Measurements from ENCODE around the gene TMSB4X.
"Not testable (repeated sequence)": the region's sequence is repeated elsewhere in the genome, so short reads cannot be mapped to it uniquely, and the experiment has no call there.

TMSB4X gene

GRCh38 chrX:12974796-12975669, at the start of gene TMSB4X:
Gene TMSB4X, plus strand, starts transcription at chrX:12975110.
- in situ Hi-C loops (cut with MboI; ENCODE audit: low pct_unique_long_range_greater_than_20kb, low sequenced_read_pairs, unreplicated experiment) = loop anchor here (25.0 kb wide), 1 partner anchor 712 kb away; the partner anchor contains the start of gene RAB9A
- peak; percentile 74 for DNase-seq (ENCODE audit: low spot score)

GRCh38 chrX:12929701-12930100, 45.2 kb upstream of the TMSB4X start:
- TF ChIP-seq CTCF (IDR thresholded peaks at IDR 0.05; ENCODE audit: extremely low read depth, insufficient read depth, missing control alignments) = no peak
- DNase-seq (ENCODE audit: low spot score) = no peak
- in situ Hi-C loops (cut with MboI; ENCODE audit: low pct_unique_long_range_greater_than_20kb, low sequenced_read_pairs, unreplicated experiment) = no loop called here

More at GRCh38 chrX:12974796-12975669, at the start of gene TMSB4X:
- no peak for TF ChIP-seq CTCF (IDR thresholded peaks at IDR 0.05; ENCODE audit: extremely low read depth, insufficient read depth, missing control alignments)

- in situ Hi-C loops (cut with MboI; ENCODE audit: low pct_unique_long_range_greater_than_20kb, low sequenced_read_pairs, unreplicated experiment) = no loop called here
- DNase-seq (ENCODE audit: low spot score) = no peak
- TF ChIP-seq CTCF (IDR thresholded peaks at IDR 0.05; ENCODE audit: extremely low read depth, insufficient read depth, missing control alignments) = no peak
These were observed 44.8 kb upstream of the TMSB4X start for GRCh38 chrX:12930150-12930549.

- no peak for DNase-seq (ENCODE audit: low spot score)
- in situ Hi-C loops (cut with MboI; ENCODE audit: low pct_unique_long_range_greater_than_20kb, low sequenced_read_pairs, unreplicated experiment) = no loop called here
- no peak for TF ChIP-seq CTCF (IDR thresholded peaks at IDR 0.05; ENCODE audit: extremely low read depth, insufficient read depth, missing control alignments)
These were observed 42.7 kb upstream of the TMSB4X start for GRCh38 chrX:12932244-12932643.

GRCh38 chrX:12934850-12935249, 40.1 kb upstream of the TMSB4X start:
- TF ChIP-seq CTCF (IDR thresholded peaks at IDR 0.05; ENCODE audit: extremely low read depth, insufficient read depth, missing control alignments) = no peak
- no peak for DNase-seq (ENCODE audit: low spot score)
- in situ Hi-C loops (cut with MboI; ENCODE audit: low pct_unique_long_range_greater_than_20kb, low sequenced_read_pairs, unreplicated experiment) = no loop called here

GRCh38 chrX:12936947-12937346, 38.0 kb upstream of the TMSB4X start:
- in situ Hi-C loops (cut with MboI; ENCODE audit: low pct_unique_long_range_greater_than_20kb, low sequenced_read_pairs, unreplicated experiment) = no loop called here
- no peak for TF ChIP-seq CTCF (IDR thresholded peaks at IDR 0.05; ENCODE audit: extremely low read depth, insufficient read depth, missing control alignments)
- DNase-seq (ENCODE audit: low spot score) = no peak

GRCh38 chrX:12940471-12940870, 34.4 kb upstream of the TMSB4X start:
- in situ Hi-C loops (cut with MboI; ENCODE audit: low pct_unique_long_range_greater_than_20kb, low sequenced_read_pairs, unreplicated experiment) = not testable (repeated sequence)

GRCh38 chrX:12943592-12943991, 31.3 kb upstream of the TMSB4X start:
- DNase-seq (ENCODE audit: low spot score); in situ Hi-C loops (cut with MboI; ENCODE audit: low pct_unique_long_range_greater_than_20kb, low sequenced_read_pairs, unreplicated experiment): not testable (repeated sequence)

More at GRCh38 chrX:12940471-12940870, 34.4 kb upstream of the TMSB4X start:
- not testable (repeated sequence) for DNase-seq (ENCODE audit: low spot score)

GRCh38 chrX:12944452-12944851, 30.5 kb upstream of the TMSB4X start:
- in situ Hi-C loops (cut with MboI; ENCODE audit: low pct_unique_long_range_greater_than_20kb, low sequenced_read_pairs, unreplicated experiment); DNase-seq (ENCODE audit: low spot score): not testable (repeated sequence)

Data from GM13977 (cell line).